HG02623 (cell line): ENCODE measurements around the gene CYP2R1.

Experiments used
- ATAC-seq: cut with Tn5 transposase; IDR thresholded peaks from one replicate; pipeline ENCODE4 v1.9.1; 2021; ENCODE audit warnings: moderate library complexity; ENCODE audit not compliant: unreplicated experiment

CYP2R1 gene, protein sequence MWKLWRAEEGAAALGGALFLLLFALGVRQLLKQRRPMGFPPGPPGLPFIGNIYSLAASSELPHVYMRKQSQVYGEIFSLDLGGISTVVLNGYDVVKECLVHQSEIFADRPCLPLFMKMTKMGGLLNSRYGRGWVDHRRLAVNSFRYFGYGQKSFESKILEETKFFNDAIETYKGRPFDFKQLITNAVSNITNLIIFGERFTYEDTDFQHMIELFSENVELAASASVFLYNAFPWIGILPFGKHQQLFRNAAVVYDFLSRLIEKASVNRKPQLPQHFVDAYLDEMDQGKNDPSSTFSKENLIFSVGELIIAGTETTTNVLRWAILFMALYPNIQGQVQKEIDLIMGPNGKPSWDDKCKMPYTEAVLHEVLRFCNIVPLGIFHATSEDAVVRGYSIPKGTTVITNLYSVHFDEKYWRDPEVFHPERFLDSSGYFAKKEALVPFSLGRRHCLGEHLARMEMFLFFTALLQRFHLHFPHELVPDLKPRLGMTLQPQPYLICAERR

DNA sequence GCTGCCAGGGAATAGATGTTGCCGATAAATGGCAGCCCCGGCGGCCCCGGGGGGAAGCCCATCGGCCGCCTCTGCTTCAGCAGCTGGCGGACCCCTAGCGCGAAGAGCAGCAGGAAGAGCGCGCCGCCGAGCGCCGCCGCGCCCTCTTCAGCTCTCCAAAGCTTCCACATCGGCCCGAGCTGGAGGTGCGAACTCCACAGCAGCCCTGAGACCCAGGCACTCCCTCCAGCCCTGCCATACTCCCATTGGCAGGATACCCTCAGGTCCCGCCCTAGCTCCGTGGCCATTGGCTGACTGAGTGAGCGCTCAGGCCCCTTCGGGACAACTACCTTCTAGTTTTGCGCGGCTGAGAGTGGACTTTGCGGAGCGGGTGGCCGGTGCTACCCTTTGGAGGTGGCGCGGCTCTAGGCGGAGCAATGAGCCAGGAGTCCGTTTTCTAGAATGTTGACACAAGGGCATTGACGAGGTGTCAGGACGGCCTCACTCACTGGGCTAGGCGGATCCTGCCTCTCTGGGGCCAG is at the start of gene CYP2R1:
TSS of gene CYP2R1 (minus strand) at position 196 of the 521 bp plus-strand sequence. CDS start at position 170, 26 bp downstream.
- ATAC-seq: peak; percentile 95

DNA sequence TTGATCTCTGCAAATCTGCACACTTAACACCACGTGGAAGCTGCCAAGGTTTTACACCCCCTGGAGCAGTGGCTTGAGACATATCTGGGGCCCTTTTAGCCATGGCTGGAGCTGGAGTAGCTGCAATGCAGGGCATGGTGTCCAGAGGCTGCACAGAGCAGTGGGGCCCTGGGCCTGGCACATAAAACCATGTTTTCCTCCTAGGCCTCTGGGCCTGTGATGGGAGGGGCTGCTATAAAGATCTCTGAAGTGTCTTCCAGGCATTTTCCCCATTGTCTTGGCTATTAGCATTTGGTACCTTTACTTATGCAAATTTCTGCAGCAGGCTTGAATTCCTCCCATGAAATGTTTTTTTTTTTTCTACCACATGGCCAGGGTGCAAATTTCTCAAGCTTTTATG is 46.9 kb upstream of the CYP2R1 start:
- no peak for ATAC-seq

DNA sequence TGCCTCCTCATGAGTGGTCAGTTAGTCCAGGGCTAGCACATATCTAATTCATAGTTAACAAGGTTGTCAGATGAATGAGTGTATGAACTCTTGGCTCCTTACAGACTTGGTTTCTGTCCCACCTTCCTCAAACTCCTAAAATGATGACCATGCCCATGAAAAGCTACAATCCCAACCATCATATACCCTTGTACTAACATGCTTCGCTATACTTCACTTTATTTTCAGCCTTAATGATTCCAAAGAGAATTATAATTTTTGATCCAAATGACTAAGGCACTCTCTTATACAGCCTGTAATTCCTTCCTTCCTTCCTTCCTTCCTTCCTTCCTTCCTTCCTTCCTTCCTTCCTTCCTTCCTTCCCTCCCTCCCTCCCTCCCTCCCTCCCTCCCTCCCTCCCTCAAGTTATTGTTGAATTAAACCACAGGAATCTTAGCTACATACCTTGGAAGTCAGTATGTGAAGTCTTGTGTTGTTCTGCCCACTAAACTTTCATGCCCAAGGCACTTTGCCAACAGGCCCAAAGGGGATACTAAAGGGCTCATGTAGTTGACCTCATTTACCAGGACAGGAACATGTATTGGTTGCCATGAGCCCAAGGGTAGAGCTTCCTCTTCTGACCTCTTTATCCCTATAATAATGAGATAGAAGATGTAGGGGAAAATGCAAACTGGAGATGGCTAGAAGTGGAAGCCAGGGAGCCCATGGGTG is 42.8 kb upstream of the CYP2R1 start:
- no peak for ATAC-seq

DNA sequence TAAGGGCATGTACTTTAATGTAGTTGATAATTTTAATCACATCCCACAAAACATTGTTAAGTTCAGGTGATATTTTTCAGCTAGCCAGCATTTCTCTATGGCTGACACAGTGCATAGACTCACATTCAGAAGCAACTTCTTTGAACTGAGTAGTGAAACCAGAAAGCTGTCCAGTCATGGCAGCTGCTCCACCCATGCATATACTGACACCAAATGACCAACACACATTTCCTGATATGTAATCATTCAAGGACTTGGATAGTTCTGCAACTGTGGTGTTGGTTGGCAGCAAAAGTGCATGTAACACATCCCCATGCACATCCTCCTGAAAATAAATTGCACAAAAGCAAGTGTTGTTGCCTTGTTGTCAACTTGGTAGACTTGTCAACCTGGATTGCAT is 40.4 kb upstream of the CYP2R1 start:
- no peak for ATAC-seq

DNA sequence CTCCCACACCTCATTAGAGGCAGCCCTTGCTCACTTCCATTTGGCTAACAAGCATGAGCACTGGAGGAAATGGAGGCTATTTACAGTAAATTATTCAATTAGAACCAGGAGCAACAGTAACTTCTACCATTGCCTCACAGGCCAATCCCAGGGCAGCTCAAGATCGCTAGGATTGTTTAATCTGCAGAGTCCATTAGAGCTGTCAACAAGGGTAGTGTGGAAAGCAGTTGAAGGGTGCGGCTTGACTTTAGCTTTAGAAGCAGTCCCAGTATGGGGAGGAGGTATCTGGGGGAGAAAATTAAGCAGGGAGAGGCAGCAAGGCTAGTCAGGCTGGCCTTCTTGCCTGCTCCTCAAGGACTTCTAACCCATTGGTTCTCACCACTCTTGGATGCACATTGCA is 38.3 kb upstream of the CYP2R1 start:
- ATAC-seq: no peak

DNA sequence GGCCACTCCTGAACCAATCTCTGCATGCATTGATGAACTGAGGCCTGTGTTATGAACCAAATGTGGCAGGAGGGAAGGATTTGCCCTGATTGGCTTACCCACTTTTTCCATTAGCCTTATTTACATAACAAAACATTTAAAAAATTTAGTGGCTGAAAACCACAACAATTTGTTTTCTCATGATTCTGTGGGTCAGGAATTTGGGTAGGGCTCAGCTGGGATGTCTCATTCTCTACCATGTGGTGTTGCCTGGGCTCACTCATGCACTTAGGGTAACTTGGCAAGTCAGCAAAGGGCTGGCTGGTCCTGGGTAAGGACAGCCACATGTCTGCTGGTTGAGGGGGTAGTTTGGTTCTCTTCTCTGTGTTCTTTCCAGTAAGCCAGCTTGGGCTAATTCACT is 35.1 kb upstream of the CYP2R1 start:
- ATAC-seq: no peak

DNA sequence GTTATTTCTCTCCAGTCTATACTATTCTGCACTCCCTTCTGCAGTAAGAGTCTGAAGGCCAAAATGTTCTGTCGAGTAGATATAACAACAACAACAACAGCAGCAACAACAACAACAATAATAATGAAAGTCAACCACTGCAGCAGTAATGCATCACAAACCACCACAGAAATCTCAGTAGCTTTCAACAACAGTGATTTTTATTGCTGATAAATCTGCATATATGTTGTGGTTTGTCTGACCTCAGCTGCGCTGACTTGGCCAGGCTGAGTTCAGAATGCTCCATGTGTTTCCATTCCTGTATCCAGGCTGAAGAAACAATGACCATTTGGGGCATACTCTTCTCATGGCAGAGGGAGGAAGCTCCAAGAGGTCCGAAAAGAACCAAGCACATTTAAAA is 32.3 kb upstream of the CYP2R1 start:
- no peak for ATAC-seq

DNA sequence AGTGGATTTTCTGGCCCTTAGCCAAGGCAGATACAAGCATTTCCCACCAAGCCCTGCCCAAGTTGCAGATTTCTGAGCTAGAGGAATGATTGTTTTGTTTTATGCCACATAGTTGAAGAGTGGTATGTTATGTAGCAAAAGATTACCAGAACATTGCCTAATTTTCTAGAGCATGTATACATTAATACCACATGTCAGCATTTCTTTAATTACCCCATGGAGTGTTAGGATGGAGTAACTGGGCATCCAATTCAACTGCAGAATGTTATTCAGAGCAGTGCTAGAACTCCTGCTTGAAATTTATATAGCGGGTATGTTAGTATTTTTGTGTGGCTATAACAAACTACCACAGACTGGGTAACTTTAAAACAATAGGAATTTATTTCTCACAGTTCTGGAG is 24.4 kb upstream of the CYP2R1 start:
- no peak for ATAC-seq

DNA sequence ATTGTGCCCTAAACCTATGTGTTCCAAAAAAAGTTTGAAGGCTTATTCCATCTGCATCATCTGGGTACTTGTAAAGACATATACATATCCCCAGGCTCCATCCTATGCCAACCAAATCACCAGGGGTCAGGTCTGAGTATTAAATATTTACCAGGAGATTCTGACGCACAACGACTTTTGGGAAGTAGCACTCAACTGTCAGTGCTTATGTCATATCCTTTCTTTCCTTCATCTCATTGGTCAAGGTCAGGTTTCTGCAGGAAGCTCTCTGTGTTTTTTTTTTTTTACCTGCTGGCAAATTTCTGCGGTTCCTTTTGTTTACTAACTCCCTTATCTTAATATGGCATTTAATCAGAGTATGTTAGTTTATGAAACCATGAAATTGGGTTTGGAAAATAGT is 22.5 kb upstream of the CYP2R1 start:
- ATAC-seq: no peak

DNA sequence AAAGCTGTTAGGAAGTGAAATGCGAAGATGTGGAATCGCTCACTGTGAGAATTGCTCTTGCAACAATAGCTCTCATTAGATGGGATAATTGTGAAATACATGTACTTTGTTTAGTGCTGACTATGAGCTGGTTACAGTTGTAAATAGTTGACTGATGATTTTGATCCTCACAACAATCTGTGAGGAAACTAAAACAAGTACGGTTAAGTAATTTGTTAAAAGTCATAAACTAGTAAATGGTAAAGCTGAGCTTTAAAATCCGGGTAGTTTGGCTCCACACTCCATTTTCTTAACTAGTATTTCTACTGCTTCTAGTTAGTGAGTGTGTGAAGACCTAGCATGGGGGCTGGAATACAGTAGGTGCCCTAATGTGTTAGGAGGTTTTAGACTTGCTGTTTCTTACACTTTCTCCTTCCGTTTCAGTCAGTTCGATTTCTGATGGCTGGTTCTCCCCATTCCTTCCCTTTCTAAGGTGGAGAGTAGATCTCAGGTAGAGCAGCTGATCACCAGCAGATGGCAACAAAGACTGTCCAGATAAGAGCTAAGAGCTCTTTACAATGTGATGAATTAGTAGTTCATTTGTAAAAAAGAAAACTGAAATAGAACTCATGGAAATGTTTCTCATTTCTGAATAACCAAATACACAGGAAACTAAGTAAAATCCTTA is 16.3 kb upstream of the CYP2R1 start:
- ATAC-seq: no peak

DNA sequence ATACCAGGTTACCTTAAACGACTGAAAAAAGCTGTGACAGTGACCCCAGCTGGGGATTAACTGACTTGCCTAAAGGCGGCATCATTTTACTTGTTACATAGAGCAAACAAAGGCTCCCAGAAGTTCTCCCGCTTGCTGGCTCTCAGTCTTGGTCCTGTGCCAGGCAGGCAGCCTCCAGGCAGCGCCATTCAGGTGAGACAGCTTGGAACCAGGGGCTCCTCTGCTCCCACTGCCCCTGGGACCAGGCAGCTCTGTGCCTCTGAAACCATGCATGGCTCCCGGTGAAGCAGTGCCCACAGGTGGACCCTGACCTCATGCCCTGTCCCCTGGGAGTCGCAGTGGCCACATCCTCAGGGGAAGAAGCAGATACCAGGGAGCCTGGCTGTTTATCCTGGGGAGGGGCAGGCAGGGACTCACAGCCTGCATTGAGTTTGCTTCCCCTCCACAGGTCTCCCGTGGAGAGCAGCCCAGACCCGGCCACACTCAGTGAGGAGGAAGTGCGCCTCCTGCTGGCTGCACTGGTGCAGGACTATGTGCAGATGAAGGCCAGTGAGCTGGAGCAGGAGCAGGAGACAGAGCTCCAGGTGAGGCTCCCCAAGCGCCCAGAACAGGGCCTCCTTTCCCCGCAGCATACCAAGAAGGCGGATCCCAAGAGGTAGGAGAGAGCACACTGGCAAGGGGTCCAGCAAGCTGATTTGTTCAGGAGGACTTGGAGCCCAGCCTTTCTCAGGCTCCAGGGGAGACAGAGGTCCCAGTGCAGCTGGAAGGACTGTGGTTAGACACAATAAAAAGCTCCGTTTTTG is 15.6 kb upstream of the CYP2R1 start:
- ATAC-seq: peak; percentile 50

DNA sequence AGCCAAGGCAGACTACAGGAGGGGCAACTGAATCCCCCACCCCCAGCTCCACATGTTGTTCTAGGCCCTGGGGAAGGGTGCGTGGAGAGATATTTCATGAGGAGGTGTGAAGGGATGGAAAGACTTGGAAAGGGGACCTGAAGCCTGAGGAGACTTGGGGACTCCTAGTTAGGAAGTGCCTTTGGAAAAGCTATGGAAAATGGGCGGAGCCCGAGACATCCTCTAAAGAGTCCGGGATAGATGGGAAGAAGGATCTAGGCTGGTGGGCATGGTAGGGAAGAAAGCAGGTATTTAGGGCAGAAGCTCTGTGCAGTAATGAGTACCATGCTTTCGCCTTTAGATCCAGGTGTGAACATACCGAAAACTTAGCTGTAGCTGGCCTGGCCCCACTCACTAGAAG is 15.0 kb upstream of the CYP2R1 start:
- no peak for ATAC-seq

DNA sequence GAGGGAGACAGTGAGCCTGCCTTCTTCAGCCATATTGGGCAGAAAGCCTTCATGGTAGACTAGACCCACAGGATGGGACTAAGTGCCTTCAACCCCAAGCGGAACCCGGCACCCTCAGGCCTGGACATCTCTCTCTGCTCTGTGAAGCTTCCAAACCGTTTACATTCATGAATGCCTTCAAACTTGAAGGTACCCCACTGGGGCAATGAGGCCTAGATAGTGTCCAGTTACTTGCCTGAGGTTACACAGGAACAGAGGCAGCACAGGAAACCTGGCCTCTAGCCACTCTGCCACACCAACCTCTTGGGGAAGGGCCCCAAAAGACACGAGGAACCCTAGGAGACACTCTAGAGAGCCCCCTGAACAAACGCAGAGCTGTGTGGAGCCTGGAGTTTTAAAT is 14.5 kb upstream of the CYP2R1 start:
- no peak for ATAC-seq

DNA sequence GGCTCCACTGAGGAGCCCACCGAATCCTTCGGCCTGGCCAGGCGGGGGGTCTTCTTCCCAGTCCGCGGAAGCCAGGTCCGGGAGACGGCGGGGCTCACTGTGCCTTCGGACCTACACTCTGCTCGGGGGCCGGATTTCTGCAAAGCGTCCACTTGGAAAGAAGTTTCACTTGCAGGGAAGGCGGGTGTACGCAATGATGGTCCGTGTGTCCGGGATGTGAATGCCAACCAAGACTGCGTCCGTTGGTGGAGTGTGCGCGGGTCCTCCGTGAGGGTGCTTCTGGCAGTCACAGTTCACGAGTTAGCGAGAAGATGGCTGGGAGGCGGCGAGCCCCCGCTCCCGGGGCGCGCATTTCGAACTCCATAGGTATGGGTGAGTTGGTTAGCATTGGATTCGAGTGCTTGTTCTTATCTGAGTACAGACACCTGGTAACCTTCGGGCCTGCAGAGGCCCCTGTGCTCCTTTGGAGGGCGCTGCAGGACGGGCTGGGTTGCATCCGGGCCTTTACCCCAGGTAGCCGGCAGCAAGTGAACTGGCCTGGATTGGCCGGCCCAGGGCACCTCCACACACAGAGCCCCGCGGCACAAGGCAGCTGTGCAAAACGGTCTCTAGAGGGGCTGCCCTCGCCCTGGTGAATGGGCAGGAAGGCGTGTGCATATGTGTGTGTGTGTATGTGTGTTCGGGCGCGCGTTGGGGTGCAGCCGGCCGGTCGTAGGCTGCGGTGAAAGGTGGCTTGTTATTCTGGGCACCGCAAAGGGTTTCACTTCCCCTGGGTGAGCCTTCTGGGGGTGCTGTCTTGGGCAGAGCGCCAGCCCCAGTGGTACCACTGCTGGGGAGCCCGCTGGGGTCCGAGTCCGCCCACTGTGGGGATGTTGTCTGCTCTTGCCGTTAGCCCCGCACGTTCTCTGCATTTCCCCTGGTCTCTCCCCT is 13.3 kb upstream of the CYP2R1 start:
- peak; percentile 54 for ATAC-seq

DNA sequence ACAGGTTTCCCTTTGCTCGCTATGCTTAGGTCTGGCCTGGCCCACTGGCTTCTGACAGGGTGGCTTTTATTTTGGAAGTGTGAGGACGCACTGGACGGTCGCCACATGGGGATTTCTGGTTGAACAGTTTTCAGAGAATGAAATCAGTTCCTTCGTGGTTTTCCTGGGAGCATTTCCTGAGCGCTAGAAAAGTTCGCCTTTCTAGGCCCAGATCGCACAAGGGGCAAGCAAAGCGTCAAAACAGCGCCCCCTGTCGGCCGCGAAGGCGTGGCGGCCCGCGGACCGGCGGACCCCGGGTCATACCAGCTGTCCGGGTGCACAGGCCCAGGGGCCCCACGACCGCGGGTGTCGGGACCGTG is 12.7 kb upstream of the CYP2R1 start:
- ATAC-seq: peak; percentile 43

DNA sequence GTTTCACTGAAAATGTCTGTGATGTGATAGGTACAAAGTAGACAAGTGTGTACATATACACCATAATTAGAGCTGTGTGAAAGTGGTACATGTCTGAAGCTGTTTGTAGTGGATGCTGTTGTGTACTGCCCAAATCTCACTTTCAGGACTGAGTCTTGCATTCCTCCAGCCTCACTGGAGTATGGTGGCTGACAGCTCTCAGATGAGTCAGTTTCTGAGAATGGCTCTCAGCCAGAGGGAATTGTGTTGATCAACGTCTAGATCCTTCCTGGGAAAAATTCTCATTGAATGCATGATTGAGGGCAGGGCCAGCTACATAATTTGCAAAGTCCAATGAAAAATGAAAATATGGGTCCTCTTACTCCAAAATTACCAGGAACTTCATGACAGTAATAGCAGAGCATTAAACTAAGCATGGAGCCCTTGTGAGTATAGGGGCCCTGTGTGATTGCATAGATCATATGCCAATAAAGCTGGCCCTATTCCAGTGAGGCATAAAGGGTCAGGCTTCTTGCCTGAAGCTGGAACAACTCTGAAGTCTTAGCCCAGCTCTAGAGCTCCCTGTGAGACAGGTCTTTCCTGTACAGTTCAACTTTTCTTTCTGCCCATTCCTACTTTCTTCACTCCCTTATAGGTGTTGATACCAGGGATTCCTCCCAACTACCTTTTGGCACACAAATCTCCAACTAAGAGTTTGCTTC is 10.8 kb upstream of the CYP2R1 start:
- ATAC-seq: no peak

DNA sequence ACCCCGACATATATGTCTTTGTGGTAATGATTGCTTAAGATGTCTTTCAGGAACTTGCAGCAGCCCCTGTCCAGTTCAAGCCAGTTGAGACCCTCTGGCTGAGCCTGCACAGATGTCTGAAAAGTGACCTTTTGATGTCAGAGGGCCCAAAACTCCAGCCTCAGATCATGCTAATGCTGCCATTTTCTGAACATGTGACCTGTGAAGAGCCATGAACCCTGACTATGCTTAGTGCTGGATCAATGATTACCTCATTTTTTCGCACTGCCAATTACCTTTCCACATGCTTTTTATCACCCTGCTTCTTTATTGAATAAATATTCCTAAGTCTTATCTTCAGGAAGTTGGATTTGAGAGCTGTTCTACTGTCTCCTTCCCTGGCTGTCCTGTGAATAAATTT is 6.9 kb upstream of the CYP2R1 start:
- ATAC-seq: no peak

DNA sequence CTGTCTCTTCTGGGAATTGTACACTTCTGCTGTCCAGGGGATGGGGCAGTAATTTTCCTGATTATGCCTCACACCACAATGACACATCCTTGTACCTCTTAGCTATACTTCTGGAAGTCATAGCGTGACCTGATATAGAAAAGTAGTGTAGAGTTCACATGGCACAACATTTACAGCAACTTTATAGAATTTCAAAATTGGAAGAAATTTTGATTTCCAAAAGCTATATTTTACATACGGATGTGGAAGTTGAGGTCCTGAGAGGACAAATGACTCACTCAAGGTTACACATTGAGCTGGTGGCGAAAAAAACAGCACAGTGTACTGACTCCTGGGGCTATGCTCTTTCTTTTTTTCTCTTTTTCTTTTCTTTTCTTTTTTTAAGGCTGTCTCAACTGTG is 6.3 kb upstream of the CYP2R1 start:
- no peak for ATAC-seq
